PC-9 (cell line): ENCODE data around the gene CCNT2.

Source experiments
- EZH2 ChIP-seq: fragments of 200-600 bp; sonication (generic); IDR thresholded peaks from 2 replicates; pipeline ENCODE4 v1.8.0; 2017; ENCODE audit warnings: antibody characterized with exemption, low read depth
- TF ChIP-seq, protein P1 (sequence below): fragments of 200-600 bp; sonication (generic); conservative IDR thresholded peaks from 2 replicates; pipeline ENCODE4 v1.6.1; 2017; ENCODE audit warnings: mixed run types, antibody characterized with exemption, mild to moderate bottlenecking, moderate library complexity

DNA sequence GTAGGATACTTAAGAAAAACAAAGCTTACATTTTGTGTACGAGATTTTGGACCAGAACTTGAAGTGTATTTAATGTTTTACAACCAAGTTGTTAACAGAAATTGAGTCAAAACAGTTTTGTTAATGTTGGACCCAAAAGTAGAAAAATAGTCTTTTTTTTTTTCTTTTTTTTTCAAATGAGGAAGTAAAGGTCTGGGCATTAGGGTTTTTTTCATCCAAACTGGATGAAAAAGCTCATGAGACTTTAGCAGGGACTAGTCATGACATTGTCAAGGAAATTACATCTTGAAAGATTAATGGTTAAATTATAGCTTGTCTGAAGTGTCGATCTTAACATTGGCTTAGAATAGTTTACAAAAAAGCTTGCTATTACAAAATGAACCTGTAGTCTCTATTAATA, 32.3 kb downstream of the CCNT2 start:
- TF ChIP-seq, protein P1, sequence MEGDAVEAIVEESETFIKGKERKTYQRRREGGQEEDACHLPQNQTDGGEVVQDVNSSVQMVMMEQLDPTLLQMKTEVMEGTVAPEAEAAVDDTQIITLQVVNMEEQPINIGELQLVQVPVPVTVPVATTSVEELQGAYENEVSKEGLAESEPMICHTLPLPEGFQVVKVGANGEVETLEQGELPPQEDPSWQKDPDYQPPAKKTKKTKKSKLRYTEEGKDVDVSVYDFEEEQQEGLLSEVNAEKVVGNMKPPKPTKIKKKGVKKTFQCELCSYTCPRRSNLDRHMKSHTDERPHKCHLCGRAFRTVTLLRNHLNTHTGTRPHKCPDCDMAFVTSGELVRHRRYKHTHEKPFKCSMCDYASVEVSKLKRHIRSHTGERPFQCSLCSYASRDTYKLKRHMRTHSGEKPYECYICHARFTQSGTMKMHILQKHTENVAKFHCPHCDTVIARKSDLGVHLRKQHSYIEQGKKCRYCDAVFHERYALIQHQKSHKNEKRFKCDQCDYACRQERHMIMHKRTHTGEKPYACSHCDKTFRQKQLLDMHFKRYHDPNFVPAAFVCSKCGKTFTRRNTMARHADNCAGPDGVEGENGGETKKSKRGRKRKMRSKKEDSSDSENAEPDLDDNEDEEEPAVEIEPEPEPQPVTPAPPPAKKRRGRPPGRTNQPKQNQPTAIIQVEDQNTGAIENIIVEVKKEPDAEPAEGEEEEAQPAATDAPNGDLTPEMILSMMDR: no peak
- no peak for TF ChIP-seq EZH2
